Keratinocyte (primary cell): ENCODE data around the gene ZSWIM6. TPM values are rescaled to one million over a fixed set of nuclear protein-coding genes. Genes with fewer than 3 reads are reported as not detected.

ENCODE experiments used
- DNase-seq: peaks from one replicate; pipeline ENCODE4 v3.0.0-alpha.2; 2011; ENCODE audit warnings: low read depth, missing footprints, low spot score
- FAIRE-seq: peaks from 2 replicates; lab custom pipeline; 2011; peaks lifted over from hg19 to GRCh38; lab: Jason Lieb, UNC
- H2AFZ ChIP-seq: 2 replicates; pipeline ENCODE4 v1.6.0; 2012; ENCODE audit warnings: low read length, control low read depth, inconsistent platforms; ENCODE audit not compliant: control insufficient read depth
- H3K27ac ChIP-seq: 2 replicates; pipeline ENCODE4 v1.5.1; 2011; ENCODE audit warnings: low read length; ENCODE audit not compliant: control insufficient read depth, insufficient read depth
- H3K27me3 ChIP-seq: 3 replicates; pipeline ENCODE4 v1.6.0; 2011; ENCODE audit warnings: low read length; ENCODE audit not compliant: control insufficient read depth, insufficient read depth; ENCODE audit errors: extremely low read depth
- H3K36me3 ChIP-seq, 2 experiments: 2 replicates in 1 of 2; 3 replicates in 1 of 2; pipeline ENCODE4 v1.5.1; 2011; ENCODE audit warnings: low read length in 2 of 2, mild to moderate bottlenecking in 1 of 2; ENCODE audit not compliant: control insufficient read depth in 2 of 2, insufficient read depth in 2 of 2; ENCODE audit errors: extremely low read depth in 1 of 2
- H3K4me1 ChIP-seq: 3 replicates; pipeline ENCODE4 v1.5.1; 2011; ENCODE audit warnings: low read length; ENCODE audit not compliant: control insufficient read depth, insufficient read depth; ENCODE audit errors: extremely low read depth
- H3K4me2 ChIP-seq: 3 replicates; pipeline ENCODE4 v1.6.0; 2011; ENCODE audit warnings: low read depth, low read length; ENCODE audit not compliant: control insufficient read depth, insufficient read depth; ENCODE audit errors: extremely low read depth
- H3K4me3 ChIP-seq, 3 experiments: fragments of 200-600 bp in 1 of 3; sonication (generic) in 1 of 3; 2 replicates in 2 of 3; 3 replicates in 1 of 3; pipeline ENCODE4 v1.5.1; 2011 to 2016; ENCODE audit warnings: low read length in 3 of 3, mild to moderate bottlenecking in 3 of 3, control low read depth in 2 of 3, inconsistent platforms in 1 of 3, low read depth in 1 of 3, mixed read lengths in 1 of 3, mixed run types in 1 of 3, moderate library complexity in 1 of 3; ENCODE audit not compliant: control insufficient read depth in 2 of 3, insufficient read depth in 2 of 3; ENCODE audit errors: extremely low read depth in 1 of 3
- H3K79me2 ChIP-seq: 2 replicates; pipeline ENCODE4 v1.6.0; 2012; ENCODE audit warnings: low read length; ENCODE audit not compliant: control insufficient read depth, insufficient read depth
- H3K9ac ChIP-seq: 3 replicates; pipeline ENCODE4 v1.6.0; 2011; ENCODE audit warnings: low read length; ENCODE audit not compliant: control insufficient read depth, insufficient read depth; ENCODE audit errors: extremely low read depth
- H3K9me1 ChIP-seq: 3 replicates; pipeline ENCODE4 v1.6.0; 2011; ENCODE audit warnings: low read length; ENCODE audit not compliant: control insufficient read depth, insufficient read depth; ENCODE audit errors: extremely low read depth
- H3K9me3 ChIP-seq: 2 replicates; pipeline ENCODE4 v1.5.1; 2012; ENCODE audit warnings: low read depth, low read length; ENCODE audit not compliant: control insufficient read depth
- H4K20me1 ChIP-seq: 3 replicates; pipeline ENCODE4 v1.6.0; 2011; ENCODE audit warnings: low read length; ENCODE audit not compliant: control insufficient read depth, insufficient read depth; ENCODE audit errors: extremely low read depth
- CTCF ChIP-seq, 3 experiments: IDR thresholded peaks in 1 of 3; conservative IDR thresholded peaks in 1 of 3; optimal IDR thresholded peaks in 1 of 3; 2 replicates in 2 of 3; 3 replicates in 1 of 3; pipeline versions ENCODE3 to v1.5.1; 2011; ENCODE audit warnings: low read length in 3 of 3, mild to moderate bottlenecking in 3 of 3, moderate library complexity in 2 of 3, control low read depth in 1 of 3, inconsistent platforms in 1 of 3; ENCODE audit not compliant: insufficient read depth in 2 of 3; ENCODE audit errors: extremely low read depth in 1 of 3
- EZH2 ChIP-seq: IDR thresholded peaks from one replicate; pipeline ENCODE4 v1.6.1; 2012; ENCODE audit warnings: inconsistent platforms, mild to moderate bottlenecking, low read length, moderate library complexity
- dilution Hi-C: fragments of 300-500 bp; cut with MboI; formaldehyde crosslinking; loops from one replicate; pipeline ENCODE4 v1.7.0; 2020; ENCODE audit warnings: low sequenced_read_pairs; ENCODE audit not compliant: extremely low pct_ligation_motif_present
- polyA plus RNA-seq, 5 experiments: library from polyadenylated mRNA; depleted of rRNA in 3 of 5; stranded (reverse) in 3 of 5; stranded (forward) in 1 of 5; unstranded in 1 of 5; fragments of >200 nt; gene quantifications; 1 replicate in 1 of 5; 2 replicates in 3 of 5; 3 replicates in 1 of 5; pipeline versions ENCODE4 v1.2.1 to v1.2.3, GENCODE V29; 2011 to 2012; ENCODE audit warnings: missing spikeins in 2 of 5, low read depth in 1 of 5, low replicate concordance in 1 of 5

The ZSWIM6 gene
- polyA plus RNA-seq, 1 donor (not counting 4 experiments of a cell fraction or from before 2014, with no cell fraction given) = 9.9 TPM

DNA sequence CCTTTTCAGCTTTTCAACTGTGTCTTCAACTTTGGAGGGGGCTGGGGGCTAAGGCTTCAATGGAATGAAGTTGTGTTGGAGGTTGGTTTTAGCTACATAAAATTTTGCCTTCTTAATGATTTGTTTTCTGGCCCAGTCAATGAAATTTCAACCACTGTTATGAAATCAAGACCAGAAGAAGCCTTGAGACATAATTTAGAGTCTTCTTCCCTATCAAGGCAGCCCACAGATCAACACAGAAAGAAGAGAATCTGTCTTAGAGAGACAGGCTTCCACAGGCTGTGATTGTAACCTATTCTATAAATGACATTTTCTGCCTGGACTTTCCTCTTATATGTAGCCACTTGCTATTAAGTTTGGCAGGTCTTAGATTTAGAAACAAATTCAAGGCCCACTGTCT is 46.5 kb upstream of the ZSWIM6 start:
- FAIRE-seq = no peak
- dilution Hi-C loops = no loop called here
- H3K27me3 ChIP-seq = no peaks in the 10 kb centered on the region

DNA sequence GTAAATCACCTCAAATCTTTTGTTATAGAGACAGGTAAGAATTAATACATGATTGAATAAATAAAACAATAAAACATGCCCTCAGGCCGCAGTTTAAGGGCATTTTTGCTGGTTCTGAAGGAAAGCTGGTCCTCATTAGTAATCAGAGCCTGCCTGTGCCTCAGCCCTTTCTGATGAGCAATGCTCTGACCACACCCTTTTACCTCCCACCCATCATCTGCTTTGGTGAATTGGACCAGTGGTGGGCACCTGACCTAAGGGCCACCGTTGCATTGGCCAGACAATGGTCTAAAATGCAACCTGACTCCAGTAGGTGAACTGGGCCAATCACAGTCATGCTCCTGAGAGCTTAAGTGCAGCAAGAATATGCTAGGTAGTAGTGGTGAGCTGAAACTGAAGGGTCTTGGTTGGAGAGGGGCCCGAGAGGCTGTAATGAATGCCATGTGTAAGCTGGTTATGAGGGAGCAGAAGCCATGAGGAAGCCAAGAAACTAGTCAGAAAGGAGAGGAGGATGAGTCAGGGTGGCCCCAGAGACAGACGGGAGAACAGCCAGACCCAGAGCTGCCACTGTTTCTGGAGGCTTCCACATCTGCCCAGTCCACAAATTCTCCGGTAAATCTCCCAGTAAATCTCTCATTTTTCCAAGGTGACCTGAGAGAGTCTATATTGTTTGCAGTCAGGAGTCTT is 45.5 kb upstream of the ZSWIM6 start:
- Histone ChIP-seq H3K4me1 (no peaks in the 10 kb centered on the region), H3K4me2 (no peak overlapping the region), H3K9me1 (no peaks in the 10 kb centered on the region), H3K27me3 (no peaks in the 10 kb centered on the region), H3K9ac (no peak overlapping the region), H3K79me2 (no peaks in the 10 kb centered on the region), H3K27ac (no peak overlapping the region), H3K36me3 (peaks cover 0 to 1% of the 10 kb centered on the region in 2 experiments), H3K9me3 (no peaks in the 10 kb centered on the region), H3K4me3 (no peak overlapping the region), H4K20me1 (no peaks in the 10 kb centered on the region), H2AFZ (no peak overlapping the region)
- dilution Hi-C loops = no loop called here
- TF ChIP-seq EZH2 (no peak), CTCF (optimal IDR thresholded peaks at IDR 0.05 in 1 of 3, IDR thresholded peaks at IDR 0.05 in 1 of 3, conservative IDR thresholded peaks at IDR 0.05 in 1 of 3; ENCODE audit: extremely low read depth in 1 of 3, insufficient read depth in 2 of 3, low read length in 3 of 3) (no peak)
- DNase-seq = no peak
- no peak for FAIRE-seq

More for the DNA sequence above, 46.5 kb upstream of the ZSWIM6 start:
- no peak for TF ChIP-seq EZH2
- TF ChIP-seq CTCF (optimal IDR thresholded peaks at IDR 0.05 in 1 of 3, IDR thresholded peaks at IDR 0.05 in 1 of 3, conservative IDR thresholded peaks at IDR 0.05 in 1 of 3; ENCODE audit: extremely low read depth in 1 of 3, insufficient read depth in 2 of 3, low read length in 3 of 3) = no peak
- H3K9me1 ChIP-seq = no peaks in the 10 kb centered on the region
- no peak overlapping the region for H3K4me3 ChIP-seq
- peaks cover 0 to 1% of the 10 kb centered on the region in 2 experiments for H3K36me3 ChIP-seq
- peaks cover 7% of the 10 kb centered on the region for H3K4me1 ChIP-seq
- no peak overlapping the region for H3K27ac ChIP-seq
- no peak overlapping the region for H3K9ac ChIP-seq
- no peaks in the 10 kb centered on the region for H4K20me1 ChIP-seq
- H3K9me3 ChIP-seq = no peaks in the 10 kb centered on the region
- no peak for DNase-seq
- no peak overlapping the region for H3K4me2 ChIP-seq
- H3K79me2 ChIP-seq = no peaks in the 10 kb centered on the region
- H2AFZ ChIP-seq = no peak overlapping the region
